IMR-90 (cell line): ENCODE measurements around the gene RIMOC1. TPM values are rescaled to one million over a fixed set of nuclear protein-coding genes. Genes with fewer than 3 reads are reported as not detected.

ENCODE experiments used
- ATAC-seq: fragments of 200-7000 bp; cut with Tn5 transposase; 2 replicates; pipeline ENCODE4 v1.9.1; 2020; ENCODE audit warnings: low read depth, mild to moderate bottlenecking, moderate library complexity
- BruUV-seq: library from RNA; stranded (reverse); fragments of 400-500 nt; replicated peaks from 2 replicates; lab custom pipeline; 2021; lab: Mats Ljungman, UMichigan
- CTCF ChIA-PET: fragments of 300-600 bp; formaldehyde crosslinking; extraction: SDS; loops from one replicate; lab custom pipeline; 2021; ENCODE audit warnings: antibody characterized with exemption; lab: Yijun Ruan, JAX
- POLR2A ChIA-PET: fragments of 300-600 bp; sonication (Branson Sonifier 250); formaldehyde crosslinking; loops from one replicate; lab custom pipeline; 2022; ENCODE audit warnings: antibody characterized with exemption; ENCODE audit not compliant: unreplicated experiment; lab: Charles Lee
- DNase-seq: peaks from one replicate; pipeline ENCODE4 v3.0.0; 2013
- H2AFZ ChIP-seq: replicated peaks from 2 replicates; pipeline ENCODE3; 2013; ENCODE audit warnings: low read length, mild to moderate bottlenecking; ENCODE audit not compliant: poor library complexity
- H2AK5ac ChIP-seq: 2 replicates; pipeline ENCODE4 v1.6.1; 2013; ENCODE audit warnings: low read depth, low read length, inconsistent platforms
- H2AK9ac ChIP-seq: replicated peaks from 2 replicates; pipeline ENCODE3; 2013; ENCODE audit warnings: mild to moderate bottlenecking, low read depth, low read length, moderate library complexity; ENCODE audit not compliant: poor library complexity
- H2BK120ac ChIP-seq: 2 replicates; pipeline ENCODE4 v1.6.1; 2013; ENCODE audit warnings: low read depth, low read length, inconsistent platforms
- H2BK15ac ChIP-seq: 3 replicates; pipeline ENCODE4 v1.6.1; 2013; ENCODE audit warnings: low read depth, low read length, inconsistent platforms
- H2BK20ac ChIP-seq: 2 replicates; pipeline ENCODE4 v1.6.1; 2013; ENCODE audit warnings: low read depth, mild to moderate bottlenecking, inconsistent platforms, low read length, moderate library complexity
- H2BK5ac ChIP-seq: 2 replicates; pipeline ENCODE4 v1.6.1; 2013; ENCODE audit warnings: mild to moderate bottlenecking, low read depth, low read length, inconsistent platforms; ENCODE audit not compliant: poor library complexity, severe bottlenecking
- H3K14ac ChIP-seq: replicated peaks from 2 replicates; pipeline ENCODE4 v1.6.1; 2013; ENCODE audit warnings: low read depth, low read length, inconsistent platforms
- H3K18ac ChIP-seq: 2 replicates; pipeline ENCODE4 v1.6.1; 2013; ENCODE audit warnings: low read depth, low read length, control low read depth
- H3K23ac ChIP-seq: 2 replicates; pipeline ENCODE4 v1.6.1; 2013; ENCODE audit warnings: low read depth, low read length, inconsistent platforms
- H3K27ac ChIP-seq: 2 replicates; pipeline ENCODE4 v1.5.1; 2013; ENCODE audit warnings: mild to moderate bottlenecking, control low read depth, low read length; ENCODE audit not compliant: insufficient read depth
- H3K27me3 ChIP-seq: 2 replicates; pipeline ENCODE4 v1.6.1; 2013; ENCODE audit warnings: low read length; ENCODE audit not compliant: control insufficient read depth, insufficient read depth
- H3K36me3 ChIP-seq: 2 replicates; pipeline ENCODE4 v1.6.1; 2013; ENCODE audit warnings: low read length, mixed read lengths; ENCODE audit not compliant: control insufficient read depth, insufficient read depth
- H3K4ac ChIP-seq: 2 replicates; pipeline ENCODE4 v1.6.1; 2013; ENCODE audit warnings: low read depth, low read length, inconsistent platforms
- H3K4me1 ChIP-seq: 2 replicates; pipeline ENCODE4 v1.6.1; 2013; ENCODE audit warnings: low read length, mixed read lengths; ENCODE audit not compliant: control insufficient read depth, insufficient read depth
- H3K4me2 ChIP-seq: 2 replicates; pipeline ENCODE4 v1.6.1; 2013; ENCODE audit warnings: low read depth, mild to moderate bottlenecking, control low read depth, low read length, moderate library complexity
- H3K4me3 ChIP-seq: 2 replicates; pipeline ENCODE4 v1.5.1; 2013; ENCODE audit warnings: low read depth, mild to moderate bottlenecking, control low read depth, low read length, moderate library complexity; ENCODE audit not compliant: insufficient read depth
- H3K56ac ChIP-seq: 2 replicates; pipeline ENCODE4 v1.6.1; 2013; ENCODE audit warnings: low read length, inconsistent platforms; ENCODE audit not compliant: insufficient read depth; ENCODE audit errors: extremely low read depth
- H3K79me1 ChIP-seq, 2 experiments: 2 replicates each; pipeline ENCODE4 v1.6.1; 2013; ENCODE audit warnings: low read length in 2 of 2, inconsistent platforms in 1 of 2, low read depth in 1 of 2
- H3K9ac ChIP-seq: 2 replicates; pipeline ENCODE4 v1.6.1; 2013; ENCODE audit warnings: low read depth, low read length, control low read depth
- H3K9me1 ChIP-seq: 2 replicates; pipeline ENCODE4 v1.6.1; 2013; ENCODE audit warnings: low read length, inconsistent platforms; ENCODE audit not compliant: insufficient read depth
- H3K9me3 ChIP-seq: 2 replicates; pipeline ENCODE4 v1.6.1; 2013; ENCODE audit warnings: low read length; ENCODE audit not compliant: control insufficient read depth, insufficient read depth
- H4K20me1 ChIP-seq: 2 replicates; pipeline ENCODE4 v1.6.1; 2013; ENCODE audit warnings: low read length, inconsistent platforms; ENCODE audit not compliant: insufficient read depth
- H4K5ac ChIP-seq: 2 replicates; pipeline ENCODE4 v1.6.1; 2013; ENCODE audit warnings: mild to moderate bottlenecking, low read depth, low read length, control low read depth
- H4K8ac ChIP-seq, 2 experiments: 2 replicates each; pipeline ENCODE4 v1.6.1; 2013; ENCODE audit warnings: low read depth in 2 of 2, low read length in 2 of 2, control low read depth in 1 of 2, inconsistent platforms in 1 of 2
- H4K91ac ChIP-seq: 2 replicates; pipeline ENCODE4 v1.6.1; 2013; ENCODE audit warnings: low read depth, low read length, inconsistent platforms; ENCODE audit not compliant: insufficient read depth
- CHD1 ChIP-seq: IDR thresholded peaks from 2 replicates; pipeline ENCODE4 v1.6.1; 2012; ENCODE audit warnings: low read depth, low read length, improper control_type of control experiment
- ELK1 ChIP-seq: fragments of 150-350 bp; IDR thresholded peaks from 2 replicates; pipeline ENCODE4 v1.6.1; 2016; ENCODE audit warnings: low read depth, mild to moderate bottlenecking, low read length, moderate library complexity, borderline replicate concordance
- MAFK ChIP-seq: IDR thresholded peaks from 2 replicates; pipeline ENCODE4 v1.6.1; 2012; ENCODE audit warnings: low read depth, low read length, improper control_type of control experiment
- NFE2L2 ChIP-seq: fragments of 150-350 bp; IDR thresholded peaks from 2 replicates; pipeline ENCODE4 v1.6.1; 2016; ENCODE audit warnings: low read depth, mild to moderate bottlenecking, low read length
- POLR2A ChIP-seq: IDR thresholded peaks from 2 replicates; pipeline ENCODE4 v1.6.1; 2012; ENCODE audit warnings: mild to moderate bottlenecking, low read depth, low read length
- RCOR1 ChIP-seq: IDR thresholded peaks from 2 replicates; pipeline ENCODE4 v1.6.1; 2012; ENCODE audit warnings: mild to moderate bottlenecking, low read length, improper control_type of control experiment; ENCODE audit not compliant: insufficient replicate concordance
- RFX5 ChIP-seq: IDR thresholded peaks from 2 replicates; pipeline ENCODE4 v1.8.0; 2012; ENCODE audit warnings: low read depth, mild to moderate bottlenecking, low read length, moderate library complexity
- USF2 ChIP-seq: fragments of 150-350 bp; IDR thresholded peaks from 2 replicates; pipeline ENCODE4 v1.6.1; 2017; ENCODE audit warnings: mild to moderate bottlenecking, antibody characterized with exemption, low read length, low read depth
- WGBS, 2 experiments: methylation state at CpG; one replicate each; pipeline versions ENCODE4 v1.1.5 to v1.1.7; 2013; ENCODE audit warnings: missing lambda C conversion rate in 2 of 2; ENCODE audit not compliant: insufficient read length in 1 of 2; ENCODE audit errors: extremely low coverage in 2 of 2; 5-methylcytosine and 5-hydroxymethylcytosine counted together
- dilution Hi-C: fragments of 300-500 bp; cut with HindIII; formaldehyde crosslinking; loops from one replicate; pipeline ENCODE4 v1.14.3; 2018; ENCODE audit warnings: low sequenced_read_pairs; ENCODE audit not compliant: unreplicated experiment
- in situ Hi-C: fragments of 300-500 bp; cut with MboI; formaldehyde crosslinking; loops from 3 replicates; pipeline ENCODE4 v1.14.3; 2019; ENCODE audit warnings: low sequenced_read_pairs, inconsistent platforms, mixed read lengths
- intact Hi-C: fragments of 100-400 bp; cut with micrococcal nuclease; formaldehyde crosslinking; loops from 2 replicates; pipeline ENCODE4 v1.10.0; 2022
- polyA plus RNA-seq, 3 experiments: library from polyadenylated mRNA; depleted of rRNA; stranded (reverse); fragments of >200 nt; gene quantifications; 2 replicates each; pipeline ENCODE4 v1.2.3, GENCODE V29; 2012; ENCODE audit warnings: low replicate concordance in 1 of 3
- total RNA-seq: library from RNA; depleted of rRNA; stranded (reverse); fragments of >200 nt; gene quantifications from 2 replicates; pipeline ENCODE4 v1.2.3, GENCODE V29; 2012

The RIMOC1 gene
- total and polyA plus RNA-seq, 2 of the 4 experiments (the other 2 are of a cell fraction): 4.1 to 9.0 TPM

- no peaks in the 10 kb centered on the region for H3K27me3 ChIP-seq
- H2AK5ac ChIP-seq: no peak overlapping the region
- no peak overlapping the region for H4K8ac ChIP-seq
- no peak overlapping the region for H2BK5ac ChIP-seq
- H3K9ac ChIP-seq: no peak overlapping the region
- H3K9me3 ChIP-seq: no peaks in the 10 kb centered on the region
- no peak overlapping the region for H2AK9ac ChIP-seq
- H3K79me1 ChIP-seq: 0 out of 4 replicates have a peak, but pooled peaks cover 3 to 8% of the 10 kb centered on the region in 2 experiments
- no peak overlapping the region for H2BK120ac ChIP-seq
- H3K36me3 ChIP-seq: peaks cover 1% of the 10 kb centered on the region
- H3K18ac ChIP-seq: no peak overlapping the region
- BruUV-seq: no TSS peak
- no peak overlapping the region for H3K56ac ChIP-seq
- dilution Hi-C loops: no loop called here
- H4K91ac ChIP-seq: no peak overlapping the region
- ATAC-seq (no peak), DNase-seq (no peak)
- no peak overlapping the region for H3K4me3 ChIP-seq
- peaks cover 2% of the 10 kb centered on the region for H3K4me1 ChIP-seq
- no peak overlapping the region for H3K4ac ChIP-seq
- no peak overlapping the region for H2BK20ac ChIP-seq
- no CpG with 5 or more reads among the region's 2 CpGs for WGBS, 2 experiments
- H4K20me1 ChIP-seq: no peaks in the 10 kb centered on the region
- no peaks in the 10 kb centered on the region for H3K9me1 ChIP-seq
- H3K23ac ChIP-seq: no peak overlapping the region
- H2AFZ ChIP-seq: no peak overlapping the region
- ChIA-PET POLR2A (no interaction called here), CTCF (no interaction called here)
- H3K4me2 ChIP-seq: no peak overlapping the region
- no peak overlapping the region for H4K5ac ChIP-seq
- no peak overlapping the region for H3K14ac ChIP-seq
- in situ Hi-C loops: loop anchor here (10.0 to 25.0 kb wide), 3 partner anchors 186 to 903 kb away; partner anchors contain the start of gene CCDC152
- H3K27ac ChIP-seq: no peak overlapping the region
- no peak for TF ChIP-seq CHD1
- TF ChIP-seq RCOR1: no peak
- no peak for TF ChIP-seq NFE2L2
- TF ChIP-seq RFX5: no peak
- no peak for TF ChIP-seq MAFK
- TF ChIP-seq USF2: no peak
- no peak for TF ChIP-seq ELK1
- TF ChIP-seq POLR2A: no peak
- H2BK15ac ChIP-seq: no peak overlapping the region
- intact Hi-C loops: loop anchor here (5.0 kb wide), 1 partner anchor 1028 kb away; no protein-coding TSS in a partner anchor
These were observed 45.3 kb upstream of the RIMOC1 start for GRCh38 chr5:41858890-41859289.
